GM19023 (cell line): ENCODE data around the gene CCNY.
"Not testable (repeated sequence)": the region's sequence is repeated elsewhere in the genome, so short reads cannot be mapped to it uniquely, and the experiment has no call there.

Experiments used
- ATAC-seq: cut with Tn5 transposase; IDR thresholded peaks from one replicate; pipeline ENCODE4 v1.9.1; 2021; ENCODE audit warnings: mild to moderate bottlenecking, moderate library complexity; ENCODE audit not compliant: unreplicated experiment

The CCNY gene

DNA sequence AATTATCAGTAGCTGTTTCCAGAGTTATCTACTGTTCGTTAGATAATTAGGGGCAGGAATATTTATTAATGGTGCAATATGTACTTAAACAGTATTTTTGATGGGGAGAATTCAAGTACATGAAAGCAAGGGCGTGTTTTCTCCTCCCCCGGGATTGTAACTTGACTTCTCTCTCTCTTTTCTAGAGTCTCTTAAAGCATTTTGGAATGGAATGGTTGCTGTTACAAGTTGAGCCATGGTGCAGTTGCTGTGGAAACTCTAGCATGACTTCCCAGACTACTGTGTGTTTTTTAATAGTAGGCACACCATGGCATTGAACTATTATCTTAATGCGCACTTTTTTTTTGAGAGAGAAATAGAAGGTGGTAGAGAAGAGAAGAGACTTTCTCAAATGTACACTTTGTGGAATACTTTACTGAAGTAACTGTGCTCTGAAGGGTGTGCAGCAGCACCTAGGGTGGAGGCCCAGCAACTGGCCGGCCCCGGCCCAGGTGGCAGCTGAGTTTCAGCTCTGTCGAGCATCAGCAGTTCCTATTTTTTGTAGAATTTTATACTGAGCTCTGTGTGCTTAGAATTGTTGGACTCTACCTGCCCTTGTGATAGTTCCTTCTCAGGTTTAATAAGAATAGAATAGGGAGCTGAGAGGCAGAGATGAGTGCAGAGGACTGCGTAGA is 64.4 kb downstream of the CCNY start:
- no peak for ATAC-seq

DNA sequence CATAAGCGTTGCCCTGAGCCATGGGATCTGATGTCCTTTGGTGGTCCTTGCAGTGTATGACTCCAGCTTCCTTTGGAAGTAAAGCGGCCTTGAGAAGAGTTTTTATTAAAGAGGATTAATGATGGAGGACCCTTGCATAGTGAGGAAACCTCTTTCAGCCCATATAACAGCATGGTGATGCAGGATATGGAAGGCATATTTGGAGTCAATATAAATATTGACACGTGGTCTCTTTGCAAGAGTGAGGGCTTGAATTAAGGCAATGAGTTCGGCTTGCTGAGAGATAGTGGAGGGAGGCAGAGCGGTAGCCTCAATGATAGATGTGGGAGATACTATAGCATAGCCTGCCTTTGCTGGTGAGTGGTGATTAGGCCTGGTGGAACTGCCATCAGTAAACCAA is 67.2 kb downstream of the CCNY start:
- ATAC-seq: not testable (repeated sequence)

DNA sequence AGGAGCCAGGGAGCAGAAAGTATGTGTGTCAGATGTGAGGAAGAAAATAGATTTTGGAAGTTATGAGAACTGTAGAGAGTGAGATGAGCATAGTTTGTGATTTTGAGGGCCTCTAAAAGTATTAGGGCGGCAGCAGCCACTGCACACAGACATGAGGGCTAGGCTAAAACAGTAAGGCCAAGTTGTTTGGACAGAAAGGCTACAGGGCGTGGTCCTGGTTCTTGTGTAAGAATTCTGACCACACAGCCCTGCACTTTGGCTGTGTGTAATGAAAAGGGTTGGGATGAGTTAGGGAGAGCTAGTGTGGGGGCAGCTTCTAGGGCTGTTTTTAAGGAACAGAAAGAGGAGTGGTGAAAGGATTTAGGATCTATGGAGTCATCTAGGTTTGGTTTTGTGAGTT is 67.8 kb downstream of the CCNY start:
- not testable (repeated sequence) for ATAC-seq

DNA sequence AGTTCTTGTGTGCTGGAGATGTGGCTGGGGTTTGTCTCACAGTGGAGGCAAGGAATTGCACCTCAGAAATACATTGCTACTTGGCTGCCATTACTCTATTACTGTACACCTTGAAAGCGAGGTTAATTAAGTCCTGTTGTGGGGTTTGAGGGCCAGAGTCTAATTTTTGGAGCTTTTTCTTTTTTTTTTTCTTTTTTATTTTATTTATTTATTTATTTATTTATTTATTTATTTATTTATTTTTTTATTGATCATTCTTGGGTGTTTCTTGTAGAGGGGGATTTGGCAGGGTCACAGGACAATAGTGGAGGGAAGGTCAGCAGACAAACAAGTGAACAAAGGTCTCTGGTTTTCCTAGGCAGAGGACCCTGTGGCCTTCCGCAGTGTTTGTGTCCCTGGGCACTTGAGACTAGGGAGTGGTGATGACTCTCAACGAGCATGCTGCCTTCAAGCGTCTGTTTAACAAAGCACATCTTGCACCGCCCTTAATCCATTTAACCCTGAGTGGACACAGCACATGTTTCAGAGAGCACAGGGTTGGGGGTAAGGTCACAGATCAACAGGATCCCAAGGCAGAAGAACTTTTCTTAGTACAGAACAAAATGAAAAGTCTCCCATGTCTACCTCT is 69.8 kb downstream of the CCNY start:
- not testable (repeated sequence) for ATAC-seq

DNA sequence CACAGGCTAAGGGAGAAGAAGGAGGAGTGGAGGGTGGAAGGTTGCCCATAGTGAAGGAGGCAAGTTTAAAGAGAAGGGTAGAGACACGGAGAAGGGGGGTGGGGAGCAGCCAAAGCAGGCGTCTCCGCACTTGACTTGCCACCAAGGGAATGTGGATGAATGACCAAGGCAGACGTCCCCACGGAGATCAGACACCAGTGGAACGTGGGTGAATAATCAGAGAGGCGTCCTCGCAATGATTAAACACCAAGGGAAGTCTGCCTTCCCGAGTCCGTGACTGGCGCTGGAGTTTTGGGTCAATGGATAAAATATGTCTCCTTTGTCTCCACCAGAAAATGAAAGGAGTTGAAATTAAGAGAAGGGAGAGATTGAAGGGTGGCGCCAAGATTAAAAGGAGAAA is 71.4 kb downstream of the CCNY start:
- ATAC-seq: not testable (repeated sequence)

DNA sequence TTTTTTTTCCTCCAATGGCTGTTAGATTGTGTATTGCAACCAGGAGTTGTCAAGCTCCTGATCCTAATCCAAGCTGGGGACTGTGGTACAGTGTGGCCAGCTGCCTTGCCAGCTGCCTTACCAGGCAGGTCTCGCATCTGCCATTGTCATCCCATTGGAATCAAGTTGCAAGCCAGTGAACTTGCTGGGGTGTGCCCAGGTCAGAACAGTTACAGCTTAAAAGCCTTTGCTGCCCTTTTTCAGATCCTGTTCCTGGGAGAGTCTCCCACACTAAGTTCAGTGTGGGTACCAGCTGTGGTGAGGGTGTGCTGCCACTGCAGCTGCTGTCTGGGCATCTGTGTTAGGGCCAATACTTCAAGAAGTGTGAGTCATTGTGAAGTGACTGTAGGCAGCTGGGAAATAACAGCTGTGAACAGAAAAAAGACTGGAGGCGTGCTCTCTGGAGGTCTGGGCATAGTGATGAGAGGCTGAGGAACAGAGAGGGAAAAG is 72.8 kb downstream of the CCNY start:
- ATAC-seq: no peak

DNA sequence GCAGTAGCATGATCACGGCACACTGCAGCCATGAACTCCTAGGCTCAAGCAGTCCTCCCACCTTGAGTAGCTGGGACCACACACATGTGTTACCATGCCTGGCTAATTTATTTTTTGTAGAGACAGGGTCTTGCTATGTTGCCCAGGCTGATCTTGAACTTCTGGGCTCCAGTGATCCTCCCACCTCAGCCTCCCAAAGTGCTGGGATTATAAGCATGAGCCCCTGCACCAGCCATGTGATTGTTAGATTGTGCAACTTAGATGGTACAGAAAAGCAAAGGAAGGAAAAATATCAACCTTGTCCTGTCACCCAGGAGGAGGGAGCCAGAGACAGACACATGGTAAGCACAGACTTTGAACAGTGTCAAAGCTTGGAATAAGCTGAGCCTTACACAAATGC is 73.5 kb downstream of the CCNY start:
- no peak for ATAC-seq

DNA sequence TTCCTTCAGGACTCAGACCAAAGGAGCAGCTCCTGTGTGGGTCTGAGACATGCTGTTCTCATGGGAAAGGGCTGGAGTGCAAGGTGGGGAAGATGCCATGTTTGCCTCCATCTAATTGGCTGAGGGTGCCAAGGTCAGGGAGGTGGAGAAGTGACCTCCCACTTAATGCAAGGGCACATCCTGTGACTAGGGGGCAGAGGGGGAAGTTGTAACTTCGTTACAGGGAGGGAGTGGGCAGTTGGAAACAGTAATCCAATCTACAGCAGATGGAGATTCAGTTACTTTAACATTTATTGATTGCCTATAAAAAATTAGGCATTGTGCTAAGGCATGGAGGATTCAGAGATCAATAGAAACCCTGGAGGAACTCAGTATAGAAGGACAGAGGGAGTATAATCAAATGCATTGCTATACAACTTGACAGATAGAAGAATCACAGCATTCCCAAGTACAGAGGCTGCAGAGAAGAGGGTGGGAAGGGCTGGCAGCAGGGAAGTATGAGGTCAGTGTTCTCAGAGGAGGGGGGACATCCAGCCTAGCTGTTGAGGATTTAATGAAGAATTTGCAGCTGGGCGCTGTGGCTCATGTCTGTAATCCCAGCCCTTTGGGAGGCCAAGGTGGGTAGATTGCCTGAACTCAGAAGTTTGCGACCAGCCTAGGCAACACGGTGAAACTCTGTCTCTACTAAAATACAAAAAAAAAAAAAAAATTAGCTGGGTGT is 75.9 kb downstream of the CCNY start:
- no peak for ATAC-seq

DNA sequence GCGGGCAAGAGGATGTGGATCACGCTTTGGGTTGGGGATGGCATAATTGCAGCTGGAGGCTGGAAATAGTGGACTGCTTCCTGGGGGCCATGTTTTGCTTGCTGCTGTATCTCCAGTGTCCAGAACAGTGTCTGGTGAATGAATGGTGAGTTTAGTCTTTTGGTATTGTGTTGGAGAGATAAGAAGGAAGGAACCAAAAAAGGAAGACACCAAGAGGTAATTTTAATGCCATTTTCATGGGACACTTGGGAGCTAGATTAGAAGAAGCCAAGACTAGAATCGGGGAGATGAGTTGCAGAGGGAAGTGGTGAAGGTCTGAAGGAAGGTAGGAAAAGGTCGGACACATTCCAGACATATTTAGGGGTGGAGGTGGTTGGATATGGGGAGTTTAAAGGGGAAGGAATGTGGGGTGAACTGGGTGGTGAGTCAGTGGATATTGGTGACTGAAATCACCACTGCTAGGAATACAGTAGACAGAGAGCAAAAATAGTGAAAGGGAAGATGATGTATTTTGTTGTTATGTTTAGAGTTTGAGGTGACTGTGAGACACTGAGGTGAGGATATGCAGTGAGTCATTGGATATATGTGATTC is 76.7 kb downstream of the CCNY start:
- no peak for ATAC-seq

DNA sequence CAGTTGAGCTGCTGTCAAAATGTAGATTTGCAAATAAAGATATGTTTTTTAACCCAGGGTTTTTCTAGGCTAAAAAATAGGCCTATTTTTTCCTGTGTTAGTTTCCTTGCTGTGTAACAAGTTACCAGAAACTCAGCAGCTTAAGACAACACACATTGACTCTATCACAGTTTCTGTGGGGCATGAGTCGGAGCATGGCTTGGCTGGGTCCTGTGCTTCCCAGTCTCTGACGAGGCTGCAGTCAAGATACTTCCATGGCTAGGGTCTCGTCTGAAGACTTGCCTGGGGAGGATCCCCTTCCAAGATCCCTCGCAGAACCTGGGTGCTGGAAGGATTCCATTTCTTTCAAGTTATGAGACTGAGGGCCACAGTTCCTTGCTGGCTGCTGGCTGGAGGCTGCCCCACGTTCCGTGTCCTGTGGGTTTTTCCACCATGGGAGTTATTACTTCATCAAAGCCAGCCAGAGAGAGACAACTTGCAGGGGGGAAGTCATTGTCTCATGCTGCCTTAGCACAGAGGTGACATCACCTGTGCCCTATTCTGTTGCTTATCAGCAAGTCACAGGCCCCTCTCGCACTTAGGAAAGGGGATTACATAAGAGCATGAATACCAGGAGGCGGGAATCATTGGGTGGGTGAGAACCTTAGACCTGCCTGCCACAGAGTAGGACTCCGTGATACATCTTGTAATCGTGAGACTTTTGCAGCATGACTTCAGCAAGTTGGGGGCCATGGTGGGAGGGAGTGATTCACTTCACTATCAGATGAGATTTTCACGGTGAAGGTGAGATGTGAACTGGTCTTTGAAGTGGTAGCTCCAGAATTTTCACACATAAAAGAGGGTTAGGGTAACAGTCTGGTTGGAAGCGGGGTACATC is 77.9 kb downstream of the CCNY start:
- ATAC-seq: no peak

DNA sequence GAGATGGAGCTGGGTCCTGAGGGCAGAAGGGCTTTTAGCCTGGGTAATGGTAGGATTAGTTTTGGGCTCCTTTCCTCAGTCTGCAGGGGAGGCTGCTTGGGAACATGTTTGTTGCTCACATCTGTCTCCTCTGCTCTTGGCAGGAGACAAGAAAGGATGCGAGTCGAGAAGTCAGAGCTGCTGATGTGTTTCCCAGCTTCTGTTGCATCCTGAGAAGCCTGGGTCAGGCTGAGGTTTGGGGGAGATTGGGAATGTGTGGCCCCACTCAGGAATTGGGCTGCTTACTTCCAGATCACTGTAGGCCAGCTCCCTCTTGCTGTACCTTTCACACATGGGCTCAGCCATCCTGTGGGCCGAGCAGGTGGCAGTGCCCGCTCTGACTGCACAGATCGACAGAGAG is 79.2 kb downstream of the CCNY start:
- no peak for ATAC-seq

DNA sequence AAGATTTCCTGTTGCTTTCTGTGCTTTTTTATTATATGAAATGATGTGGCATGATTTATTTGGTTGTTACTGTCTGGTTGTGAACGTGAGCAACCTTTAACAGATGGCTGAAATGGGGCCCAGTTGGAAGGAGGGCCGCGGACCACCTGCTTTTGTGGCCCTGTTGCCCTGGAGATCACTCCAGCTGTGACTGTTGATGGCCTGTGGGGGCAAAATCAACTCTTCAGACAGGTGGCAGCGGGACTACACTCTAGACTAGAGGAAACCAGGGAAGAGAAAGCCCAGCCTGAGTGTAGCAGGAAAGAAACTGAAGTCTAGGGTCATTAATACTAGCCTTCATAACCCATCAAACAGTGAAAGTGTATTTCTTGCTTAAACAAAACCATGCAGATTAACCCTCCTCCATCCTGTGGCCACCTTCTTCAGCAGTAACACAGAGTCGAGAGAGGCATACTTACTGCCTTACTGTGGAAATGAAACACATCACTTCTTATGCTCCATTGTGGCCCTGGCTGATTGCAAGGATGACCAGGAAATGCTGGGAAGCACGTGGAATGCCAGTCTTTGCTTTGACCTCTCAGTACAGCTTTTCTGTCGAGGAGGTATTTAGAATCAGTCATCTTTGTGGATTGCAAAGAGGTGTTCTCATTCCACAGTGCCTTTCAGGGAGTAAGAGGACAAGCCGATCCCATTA is 80.5 kb downstream of the CCNY start:
- ATAC-seq: peak; percentile 45

DNA sequence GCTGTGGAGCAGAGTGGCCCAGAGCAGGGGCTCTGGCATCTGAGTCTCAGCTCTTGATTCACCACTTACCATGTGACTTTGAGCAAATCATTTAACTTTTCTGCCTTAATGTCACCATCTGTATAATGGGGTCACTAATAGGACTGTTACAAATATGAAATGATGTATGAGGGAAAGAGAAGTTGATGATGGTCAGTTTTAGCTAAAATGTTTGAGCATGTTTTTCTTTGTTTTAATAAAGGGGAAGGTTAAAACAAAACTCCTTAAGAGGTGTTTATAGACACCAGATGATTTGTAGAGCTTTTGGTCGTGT is 81.0 kb downstream of the CCNY start:
- no peak for ATAC-seq

DNA sequence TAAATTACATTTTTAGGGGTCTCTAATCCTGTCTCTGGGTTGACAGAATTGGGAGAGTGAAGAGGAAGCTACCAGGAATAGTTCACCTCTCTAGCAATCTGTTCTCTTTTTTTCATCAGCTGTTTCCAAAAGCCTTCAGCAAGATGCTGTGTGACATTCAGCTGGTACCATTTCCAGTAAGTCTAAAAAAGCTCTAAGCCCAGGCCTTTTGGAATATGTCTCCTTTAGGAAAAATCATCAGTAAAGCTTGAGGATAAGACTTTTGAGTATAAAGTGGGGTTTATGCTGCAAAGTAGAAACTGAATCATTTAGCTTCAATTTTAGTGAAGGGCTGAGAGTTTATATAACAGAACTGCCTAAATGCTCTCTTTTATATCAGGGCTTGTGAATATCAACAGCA is 81.5 kb downstream of the CCNY start:
- ATAC-seq: no peak

DNA sequence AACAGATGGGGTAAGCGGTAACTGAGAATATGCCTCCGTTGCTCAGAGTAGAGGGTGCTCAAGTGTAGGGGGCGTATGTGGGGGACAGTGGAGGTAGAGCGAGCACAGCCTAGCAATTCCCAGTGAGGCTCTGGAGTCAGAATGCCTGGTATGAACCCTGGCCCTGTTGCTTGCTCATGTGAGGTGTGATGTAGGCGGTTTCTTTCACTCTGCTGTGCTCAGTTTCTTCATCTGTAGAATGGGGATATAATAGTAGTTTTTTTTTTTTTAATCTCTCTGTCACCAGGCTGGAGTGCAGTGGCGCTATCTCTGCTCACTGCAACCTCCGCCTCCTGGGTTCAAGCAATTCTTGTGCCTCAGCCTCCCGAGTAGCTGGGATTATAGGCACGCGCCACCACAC is 82.3 kb downstream of the CCNY start:
- not testable (repeated sequence) for ATAC-seq

DNA sequence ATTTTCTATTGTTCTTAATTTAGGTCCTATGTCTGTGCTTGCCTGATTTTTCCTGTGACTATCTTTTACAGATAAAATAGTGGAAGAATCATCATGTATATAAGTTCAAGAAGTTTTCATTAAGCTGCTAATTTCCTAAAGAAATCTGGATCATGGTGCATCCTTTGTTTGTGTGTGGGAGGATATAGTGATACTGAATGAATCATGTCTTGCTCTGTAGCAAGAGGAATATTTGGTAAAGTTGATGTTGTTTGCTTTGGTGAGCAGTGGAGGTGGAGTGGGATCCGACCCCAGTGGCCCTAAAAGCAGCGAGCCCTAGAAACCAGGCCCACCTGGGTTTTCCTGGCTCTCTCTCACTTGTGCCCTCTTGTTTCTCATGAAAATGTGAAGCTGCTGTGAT is 83.7 kb downstream of the CCNY start:
- ATAC-seq: no peak

DNA sequence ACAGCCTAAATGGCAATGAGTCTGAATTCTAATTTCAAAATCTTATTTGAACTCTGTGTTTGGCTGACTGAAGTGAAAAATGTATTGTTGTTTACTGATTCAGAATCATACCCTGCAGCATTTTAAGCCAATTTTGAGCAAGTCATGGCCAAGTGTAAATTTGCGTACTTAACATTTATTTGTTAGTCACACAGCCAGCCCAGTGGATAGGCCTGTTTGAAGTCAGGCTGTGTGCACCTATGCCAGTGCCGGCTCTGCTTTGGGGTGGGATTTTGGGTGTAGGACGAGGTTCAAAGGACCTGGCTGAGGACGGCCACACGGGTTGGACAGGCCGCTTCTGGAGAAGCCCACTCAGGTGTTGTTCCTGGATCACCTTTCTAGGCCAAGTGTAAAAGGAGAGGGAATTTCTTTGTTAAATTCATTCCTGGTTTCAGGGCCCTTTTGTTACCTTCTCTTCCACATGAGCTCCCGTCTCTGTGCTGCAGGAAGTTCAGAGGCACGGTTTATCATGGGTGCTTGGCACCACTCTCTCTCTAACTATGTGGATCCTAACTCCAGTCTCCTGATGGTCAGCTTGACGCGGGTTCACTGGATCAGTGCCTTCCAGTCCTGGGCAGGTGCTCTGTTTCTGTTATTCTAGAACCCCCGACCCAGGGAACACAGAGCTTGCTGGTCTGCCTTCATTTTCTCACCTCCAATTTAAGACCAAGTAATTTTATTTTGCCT is 84.7 kb downstream of the CCNY start:
- ATAC-seq: no peak

DNA sequence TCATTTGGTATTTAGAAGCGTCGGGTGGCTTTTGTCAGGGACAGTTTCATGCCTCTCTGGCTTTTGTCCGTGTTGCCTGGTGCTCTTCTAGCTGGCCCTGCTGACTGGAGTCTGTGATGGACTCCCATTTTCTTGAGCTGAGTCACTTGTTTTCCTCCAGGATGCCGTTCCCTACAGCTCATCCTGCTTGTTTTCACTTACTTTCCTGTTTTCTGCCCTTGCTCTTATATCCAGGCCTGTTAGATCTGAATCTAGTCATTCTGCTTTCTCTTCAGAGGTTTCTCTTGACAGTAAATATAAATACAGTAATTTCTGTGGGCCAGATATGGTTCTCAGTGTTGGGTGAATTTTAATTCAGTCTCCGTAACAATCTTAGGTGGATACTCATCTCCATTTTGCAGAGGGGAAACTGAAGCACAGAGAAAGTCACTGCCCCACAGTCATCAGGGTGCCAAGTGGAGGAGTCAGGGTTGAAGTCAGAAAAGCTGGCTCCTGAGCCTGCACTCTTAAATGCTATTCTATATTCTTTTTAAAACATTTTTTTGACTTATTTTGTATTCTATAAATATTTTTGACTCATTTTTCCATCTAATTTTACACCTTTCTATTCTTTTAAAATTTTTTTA is 85.4 kb downstream of the CCNY start:
- ATAC-seq: no peak

DNA sequence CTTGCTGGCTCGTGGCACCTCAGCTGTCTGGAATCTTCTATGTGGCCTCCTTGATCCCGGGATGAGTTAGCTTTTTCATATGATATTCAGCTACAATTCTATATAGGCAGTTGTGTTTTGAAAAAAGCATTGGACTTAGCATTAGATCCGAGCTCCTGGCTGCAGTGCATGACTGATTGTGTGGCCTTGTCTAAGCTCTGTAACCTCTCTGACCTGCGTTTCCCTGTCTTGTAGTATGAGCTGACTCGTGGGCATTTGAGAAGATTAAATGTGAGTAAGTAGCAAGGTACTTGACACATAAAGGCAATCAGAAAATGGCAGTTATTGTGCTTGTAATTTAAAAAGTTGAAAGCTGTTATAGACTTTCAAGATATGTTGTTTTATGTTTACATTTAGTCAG is 85.9 kb downstream of the CCNY start:
- no peak for ATAC-seq
